ENCODE results near the gene COL9A2.

Gene COL9A2

GRCh38 chr1:40318476-40318875 lies 1.4 kb upstream of the COL9A2 start:
- DNase-seq (ENCODE audit: low read depth): no peak

GRCh38 chr1:40317394-40318074 lies 448 bp upstream of the COL9A2 start:
- DNase-seq (ENCODE audit: low read depth): no peak

GRCh38 chr1:40315795-40316594 lies 1.1 kb downstream of the COL9A2 start:
- DNase-seq (ENCODE audit: low read depth): no peak

- peak; percentile 76 for DNase-seq (ENCODE audit: low read depth)
Observed at GRCh38 chr1:40315239-40315794, 1.8 kb downstream of the COL9A2 start.

- no peak for DNase-seq (ENCODE audit: low read depth)
Observed at GRCh38 chr1:40314721-40315238, 2.3 kb downstream of the COL9A2 start.

- no peak for DNase-seq (ENCODE audit: low read depth)
Observed at GRCh38 chr1:40313958-40314720, 2.9 kb downstream of the COL9A2 start.

- DNase-seq (ENCODE audit: low read depth): no peak
Observed at GRCh38 chr1:40313329-40313957, 3.6 kb downstream of the COL9A2 start.

- DNase-seq (ENCODE audit: low read depth): no peak
Observed at GRCh38 chr1:40312238-40313205, 4.6 kb downstream of the COL9A2 start.

- no peak for DNase-seq (ENCODE audit: low read depth)
Observed at GRCh38 chr1:40311692-40312091, 5.4 kb downstream of the COL9A2 start.

- no peak for DNase-seq (ENCODE audit: low read depth)
Observed at GRCh38 chr1:40310983-40311642, 6.0 kb downstream of the COL9A2 start.

GRCh38 chr1:40310129-40310461 lies 7.0 kb downstream of the COL9A2 start:
- no peak for DNase-seq (ENCODE audit: low read depth)

GRCh38 chr1:40309374-40310128 lies 7.5 kb downstream of the COL9A2 start:
- DNase-seq (ENCODE audit: low read depth): no peak

- no peak for DNase-seq (ENCODE audit: low read depth)
Observed at GRCh38 chr1:40308036-40308727, 8.9 kb downstream of the COL9A2 start.

- no peak for DNase-seq (ENCODE audit: low read depth)
Observed at GRCh38 chr1:40307186-40307585, 9.9 kb downstream of the COL9A2 start.

GRCh38 chr1:40306296-40306695 lies 10.8 kb downstream of the COL9A2 start:
- DNase-seq (ENCODE audit: low read depth): no peak

- DNase-seq (ENCODE audit: low read depth): no peak
Observed at GRCh38 chr1:40305871-40306270, 11.2 kb downstream of the COL9A2 start.

- DNase-seq (ENCODE audit: low read depth): no peak
Observed at GRCh38 chr1:40305451-40305850, 11.6 kb downstream of the COL9A2 start.

- DNase-seq (ENCODE audit: low read depth): no peak
Observed at GRCh38 chr1:40303790-40304189, 13.3 kb downstream of the COL9A2 start.
